ENCODE data around the gene FOXP1.

The FOXP1 gene

DNA sequence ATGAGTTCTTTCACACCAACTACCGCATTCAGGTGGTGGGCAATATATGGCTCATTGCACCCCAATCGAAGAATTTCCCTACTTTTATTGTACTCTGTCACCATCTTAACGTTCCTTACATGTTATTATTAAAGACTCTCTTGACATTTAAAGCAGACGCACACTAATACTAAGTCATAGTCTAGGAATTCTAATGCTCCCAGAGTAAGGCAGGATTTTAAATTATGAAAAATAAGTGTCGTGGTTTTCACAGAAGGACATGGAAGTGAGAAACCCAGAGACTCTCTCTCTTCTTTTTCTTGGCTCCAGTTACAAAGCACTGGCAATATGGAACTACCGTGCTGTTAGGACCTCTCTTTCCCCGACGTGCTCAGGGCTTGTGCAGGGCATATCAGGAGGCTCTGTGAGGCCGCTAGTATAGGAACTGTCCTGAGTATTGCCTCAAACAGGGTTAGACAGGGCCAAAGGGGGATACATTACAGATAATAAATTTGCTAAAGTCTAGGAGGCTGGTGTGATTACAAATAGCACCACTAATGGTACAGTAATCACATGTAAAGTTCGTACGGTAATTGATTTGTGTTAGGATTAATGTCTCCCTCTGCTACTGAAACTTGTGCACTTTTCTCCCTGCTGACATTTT lies 590.8 kb downstream of the FOXP1 start:
- Histone ChIP-seq H3K36me3 (ENCODE audit: low read length) (no peaks in the 10 kb centered on the region), H4K20me1 (ENCODE audit: low read depth, low read length) (no peaks in the 10 kb centered on the region), H3K27ac (ENCODE audit: low read depth, low read length) (no peak overlapping the region), H3K4me3 (ENCODE audit: insufficient read depth, low read length, poor library complexity, severe bottlenecking) (no peak overlapping the region), H3F3A (ENCODE audit: insufficient read depth) (no peaks in the 10 kb centered on the region), H2AFZ (ENCODE audit: low read depth, low read length, severe bottlenecking) (no peak overlapping the region), H3K9me2 (replicated peaks; ENCODE audit: insufficient read depth, low read length) (no peaks in the 10 kb centered on the region), H3K4me2 (ENCODE audit: low read depth, low read length, poor library complexity, severe bottlenecking) (no peak overlapping the region), H3K9me3 (ENCODE audit: insufficient read depth, low read length) (no peaks in the 10 kb centered on the region), H3K9ac (ENCODE audit: low read length) (no peak overlapping the region), H3K79me2 (ENCODE audit: insufficient read depth, low read length) (no peaks in the 10 kb centered on the region), H3K27me3 (ENCODE audit: low read length) (no peaks in the 10 kb centered on the region)
- TF ChIP-seq CTCF (IDR thresholded peaks at IDR 0.05; ENCODE audit: insufficient read depth, low read length, poor library complexity, severe bottlenecking) (no peak), EZH2phosphoT487 (conservative IDR thresholded peaks at IDR 0.05; ENCODE audit: low read length) (no peak)

- Histone ChIP-seq H3K9me3 (ENCODE audit: insufficient read depth, low read length) (no peaks in the 10 kb centered on the region), H3K4me3 (ENCODE audit: insufficient read depth, low read length, poor library complexity, severe bottlenecking) (no peak overlapping the region), H3K27me3 (ENCODE audit: low read length) (no peaks in the 10 kb centered on the region), H3K4me2 (ENCODE audit: low read depth, low read length, poor library complexity, severe bottlenecking) (no peak overlapping the region), H3F3A (ENCODE audit: insufficient read depth) (no peaks in the 10 kb centered on the region), H3K79me2 (ENCODE audit: insufficient read depth, low read length) (no peaks in the 10 kb centered on the region), H2AFZ (ENCODE audit: low read depth, low read length, severe bottlenecking) (no peak overlapping the region), H3K36me3 (ENCODE audit: low read length) (no peaks in the 10 kb centered on the region; the same call in 1 of the 2 replicates), H4K20me1 (ENCODE audit: low read depth, low read length) (no peaks in the 10 kb centered on the region), H3K9me2 (replicated peaks; ENCODE audit: insufficient read depth, low read length) (no peaks in the 10 kb centered on the region), H3K9ac (ENCODE audit: low read length) (no peak overlapping the region), H3K27ac (ENCODE audit: low read depth, low read length) (no peak overlapping the region)
- no peak for TF ChIP-seq EZH2phosphoT487 (conservative IDR thresholded peaks at IDR 0.05; ENCODE audit: low read length)
- TF ChIP-seq CTCF (IDR thresholded peaks at IDR 0.05; ENCODE audit: insufficient read depth, low read length, poor library complexity, severe bottlenecking): no peak
Measured at GRCh38 chr3:70992131-70992530, 591.4 kb downstream of the FOXP1 start.

DNA sequence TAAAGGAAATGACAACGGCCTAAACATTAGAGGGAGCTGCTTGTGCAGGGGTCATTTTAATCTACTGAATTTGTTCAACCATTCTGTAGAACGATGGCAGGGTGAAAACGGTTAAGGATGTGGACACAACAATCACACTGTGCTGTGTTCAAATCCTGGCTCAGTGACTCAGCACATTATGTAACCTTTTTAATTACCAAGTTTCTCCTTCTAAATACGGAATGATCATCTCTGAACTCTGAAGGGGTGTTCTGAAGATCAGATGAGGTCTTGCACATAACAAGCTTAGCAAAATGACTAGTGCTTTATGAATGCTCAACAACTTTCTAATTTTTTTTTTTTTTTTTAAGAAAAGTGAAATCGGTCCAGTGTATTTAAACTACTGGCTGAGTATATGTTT lies 592.8 kb downstream of the FOXP1 start:
- TF ChIP-seq CTCF (IDR thresholded peaks at IDR 0.05; ENCODE audit: insufficient read depth, low read length, poor library complexity, severe bottlenecking): no peak
- TF ChIP-seq EZH2phosphoT487 (conservative IDR thresholded peaks at IDR 0.05; ENCODE audit: low read length): no peak
- Histone ChIP-seq H3K4me2 (ENCODE audit: low read depth, low read length, poor library complexity, severe bottlenecking) (no peak overlapping the region), H4K20me1 (ENCODE audit: low read depth, low read length) (no peaks in the 10 kb centered on the region), H3F3A (ENCODE audit: insufficient read depth) (no peaks in the 10 kb centered on the region), H3K9me3 (ENCODE audit: insufficient read depth, low read length) (no peaks in the 10 kb centered on the region), H3K4me3 (ENCODE audit: insufficient read depth, low read length, poor library complexity, severe bottlenecking) (no peak overlapping the region), H2AFZ (ENCODE audit: low read depth, low read length, severe bottlenecking) (no peak overlapping the region), H3K36me3 (ENCODE audit: low read length) (no peaks in the 10 kb centered on the region; the same call in 1 of the 2 replicates), H3K27ac (ENCODE audit: low read depth, low read length) (no peak overlapping the region), H3K9ac (ENCODE audit: low read length) (no peak overlapping the region), H3K9me2 (replicated peaks; ENCODE audit: insufficient read depth, low read length) (no peaks in the 10 kb centered on the region), H3K79me2 (ENCODE audit: insufficient read depth, low read length) (no peaks in the 10 kb centered on the region), H3K27me3 (ENCODE audit: low read length) (no peaks in the 10 kb centered on the region)

Measured in SU-DHL-6 (cell line).